Islet precursor cell (in vitro differentiated cells): Measurements from ENCODE around the gene TP73.

ENCODE experiments used
- DNase-seq: peaks from one replicate; pipeline ENCODE4 v3.0.0-alpha.2; 2018

TP73 gene

DNA sequence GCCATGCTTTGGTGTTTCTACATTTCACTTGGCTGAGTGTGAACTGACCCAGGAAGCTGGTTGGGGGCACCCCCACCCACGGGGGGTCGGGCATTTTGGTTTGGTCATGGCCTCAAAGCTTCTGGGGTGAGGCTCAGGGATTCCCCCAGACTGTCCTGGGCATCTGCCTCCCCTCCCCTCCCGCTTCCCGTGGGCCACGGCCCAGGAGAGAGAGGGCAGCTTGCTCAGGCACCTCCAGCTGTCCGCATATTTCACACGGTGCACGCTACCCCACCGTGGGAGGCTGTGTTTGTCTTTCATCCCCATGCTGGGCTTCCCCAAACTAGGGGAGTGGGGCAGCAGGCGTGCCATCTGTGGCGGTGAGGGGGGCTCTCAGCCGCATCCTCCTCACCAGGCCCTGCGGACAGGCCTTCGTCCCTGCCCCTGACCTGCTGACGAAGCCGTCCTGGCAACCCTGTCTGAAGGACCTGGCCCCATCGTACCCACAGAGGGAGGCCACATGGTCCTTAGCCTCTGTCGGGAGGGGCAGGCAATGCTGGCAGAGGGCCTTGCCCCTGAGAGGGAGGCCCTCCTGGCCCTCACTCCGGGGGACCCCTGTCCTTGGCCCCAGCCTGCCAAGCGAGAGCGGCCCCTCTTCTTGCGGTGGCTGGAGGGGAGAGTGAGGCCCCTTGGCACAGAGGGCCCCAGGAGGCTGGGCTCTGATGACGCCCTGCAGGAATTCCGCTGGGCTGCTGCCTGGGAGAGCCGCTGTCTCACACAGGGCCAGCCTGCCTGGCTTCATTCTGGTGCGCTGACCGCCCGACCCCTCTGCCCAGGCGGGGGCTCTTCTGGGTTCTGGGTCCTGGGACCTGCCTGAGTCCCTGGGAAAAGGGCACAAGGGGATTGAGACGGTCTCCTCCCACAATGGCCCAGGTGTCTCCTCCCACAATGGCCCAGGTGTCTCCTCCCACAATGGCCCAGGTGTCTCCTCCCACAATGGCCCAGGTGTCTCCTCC is 22.1 kb downstream of the TP73 start:
- DNase-seq = peak; percentile 81

DNA sequence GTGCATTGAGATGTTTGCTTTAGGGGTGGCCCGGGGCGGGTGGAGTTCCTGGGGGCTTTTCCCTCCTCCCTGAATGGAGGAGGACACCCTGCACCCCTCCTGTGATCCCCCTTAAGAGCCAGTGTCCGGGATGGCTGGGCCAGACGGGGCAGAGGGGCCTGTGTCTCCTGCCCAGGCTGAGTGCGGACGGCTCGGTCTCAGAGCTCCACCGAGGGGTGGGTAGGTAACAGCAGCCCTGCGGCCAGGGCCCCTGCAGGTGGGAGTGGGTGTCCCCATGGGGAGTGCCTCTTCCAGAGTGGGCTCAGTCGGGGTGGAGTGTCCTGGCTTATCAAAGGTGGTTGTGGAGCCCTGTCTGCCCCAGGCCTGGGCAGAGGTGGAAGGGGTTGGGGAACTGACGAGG is 23.1 kb downstream of the TP73 start:
- no peak for DNase-seq

DNA sequence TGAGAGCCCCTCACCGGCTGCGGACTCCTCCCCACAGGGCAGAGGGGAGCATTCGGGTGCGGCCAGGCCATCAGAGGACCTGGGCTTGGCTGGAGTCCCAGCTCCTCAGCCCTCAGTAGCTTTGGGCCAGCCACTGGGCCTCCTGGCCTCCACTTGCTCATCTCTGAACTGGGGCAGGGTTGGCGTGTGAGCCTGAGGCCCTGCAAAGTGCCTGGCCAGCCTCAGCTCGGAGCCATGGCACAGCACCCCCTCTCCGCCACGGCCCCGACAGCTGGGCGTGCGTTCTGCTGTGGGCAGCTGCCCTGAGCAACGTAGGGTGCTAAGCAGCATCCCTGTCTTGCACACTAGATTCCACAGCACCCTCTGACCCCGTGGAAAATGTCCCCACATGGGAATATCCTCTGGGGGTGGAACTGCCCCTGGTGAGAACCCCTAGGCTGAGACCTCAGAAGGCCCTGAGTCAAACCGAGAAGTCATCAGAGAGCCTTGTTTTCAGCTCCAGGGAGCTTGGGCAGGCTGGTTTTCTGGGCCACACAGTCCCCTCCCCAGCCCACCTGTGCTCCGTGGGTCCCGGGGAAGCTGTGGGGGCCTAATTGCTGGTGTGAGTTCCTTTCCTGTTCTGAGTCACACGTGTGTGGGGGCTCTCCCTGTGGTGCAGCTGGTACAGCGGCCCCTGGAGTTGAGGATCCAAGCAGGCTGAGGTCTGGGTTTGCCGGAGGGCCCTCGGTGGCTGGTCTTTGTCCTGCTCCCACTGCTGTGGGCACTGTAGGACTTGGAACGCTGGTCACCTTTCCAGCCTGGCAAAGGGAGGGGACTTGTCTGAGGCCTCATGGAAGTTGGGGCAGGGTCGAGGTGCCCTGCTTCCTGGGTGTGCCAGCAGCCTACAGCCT is 24.5 kb downstream of the TP73 start:
- no peak for DNase-seq

DNA sequence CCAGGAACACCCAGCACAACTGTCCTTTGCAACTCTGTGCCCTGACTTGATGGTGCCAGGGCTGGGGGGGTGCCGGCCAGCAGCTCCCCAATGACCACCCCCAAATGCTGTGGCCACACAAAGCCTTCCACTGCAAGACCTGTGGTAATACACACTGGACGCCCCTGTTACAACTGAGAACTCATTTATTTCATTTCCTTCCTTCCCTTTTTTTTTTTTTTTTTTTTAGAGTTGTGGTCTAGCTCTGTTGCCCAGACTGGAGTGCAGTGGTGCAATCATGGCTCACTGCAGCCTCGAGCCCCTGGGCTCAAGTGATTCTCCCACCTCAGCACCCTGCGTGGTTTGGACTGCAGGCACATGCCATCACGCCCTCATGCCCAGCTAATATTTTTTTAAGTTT is 25.2 kb downstream of the TP73 start:
- DNase-seq = no peak

DNA sequence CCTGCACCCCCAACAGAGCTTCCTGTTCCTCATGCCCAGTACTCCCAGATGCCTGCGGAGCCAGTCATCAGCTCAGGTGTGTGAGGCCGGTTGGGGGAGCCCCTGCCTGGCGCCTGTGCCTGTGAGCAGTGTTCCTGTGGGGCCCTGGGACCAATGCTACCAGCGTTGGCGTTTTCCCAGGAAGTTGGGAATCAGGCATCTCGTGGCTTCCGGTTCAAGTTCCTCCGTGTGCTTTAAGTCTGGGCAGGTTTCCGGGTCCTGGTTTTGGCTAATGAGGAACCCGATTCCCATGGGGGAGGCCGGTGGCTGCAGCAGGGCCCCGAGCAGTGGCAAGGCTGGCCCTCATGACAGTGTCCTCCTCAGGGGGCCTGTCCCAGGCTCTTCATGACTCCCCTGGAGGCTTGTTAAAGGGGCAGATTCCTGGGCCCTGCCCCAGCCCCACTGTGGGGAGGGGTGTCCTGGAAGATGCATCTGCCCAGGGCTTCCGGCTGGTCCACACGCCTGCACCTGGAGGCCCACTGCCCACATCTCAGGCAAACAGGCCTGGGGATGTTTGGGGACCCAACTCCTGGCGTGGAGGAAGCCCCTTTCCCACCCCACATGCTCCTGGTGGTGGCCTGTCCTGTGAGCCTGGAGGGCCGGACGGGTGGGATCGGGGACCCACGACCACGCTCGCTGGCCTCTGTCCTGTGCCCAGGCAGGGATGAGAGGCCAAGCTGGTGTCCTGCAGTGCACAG is 26.2 kb downstream of the TP73 start:
- DNase-seq = peak; percentile 74

DNA sequence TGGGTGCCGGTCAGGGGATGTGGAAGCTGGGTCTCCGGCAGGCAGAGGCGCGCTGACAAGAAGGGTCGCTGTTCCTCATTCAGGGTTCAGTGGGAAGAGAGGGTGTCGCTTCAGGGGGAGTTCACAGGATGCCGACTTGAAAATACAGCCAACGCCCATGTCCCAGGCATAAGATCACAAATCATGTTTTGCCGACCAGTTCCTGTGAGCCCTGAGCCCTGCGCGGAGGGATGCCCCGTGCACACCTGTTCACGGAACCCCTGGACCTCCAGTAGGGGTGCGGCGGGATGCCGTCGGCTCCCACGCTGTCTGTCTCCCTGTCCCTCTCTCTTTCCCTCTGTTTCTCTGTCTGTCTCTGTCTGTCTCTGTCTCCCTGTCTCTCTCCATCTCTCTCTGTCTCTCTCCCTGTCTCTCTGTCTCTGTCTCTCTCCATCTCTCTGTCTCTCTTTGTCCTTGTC is 26.8 kb downstream of the TP73 start:
- DNase-seq = no peak

DNA sequence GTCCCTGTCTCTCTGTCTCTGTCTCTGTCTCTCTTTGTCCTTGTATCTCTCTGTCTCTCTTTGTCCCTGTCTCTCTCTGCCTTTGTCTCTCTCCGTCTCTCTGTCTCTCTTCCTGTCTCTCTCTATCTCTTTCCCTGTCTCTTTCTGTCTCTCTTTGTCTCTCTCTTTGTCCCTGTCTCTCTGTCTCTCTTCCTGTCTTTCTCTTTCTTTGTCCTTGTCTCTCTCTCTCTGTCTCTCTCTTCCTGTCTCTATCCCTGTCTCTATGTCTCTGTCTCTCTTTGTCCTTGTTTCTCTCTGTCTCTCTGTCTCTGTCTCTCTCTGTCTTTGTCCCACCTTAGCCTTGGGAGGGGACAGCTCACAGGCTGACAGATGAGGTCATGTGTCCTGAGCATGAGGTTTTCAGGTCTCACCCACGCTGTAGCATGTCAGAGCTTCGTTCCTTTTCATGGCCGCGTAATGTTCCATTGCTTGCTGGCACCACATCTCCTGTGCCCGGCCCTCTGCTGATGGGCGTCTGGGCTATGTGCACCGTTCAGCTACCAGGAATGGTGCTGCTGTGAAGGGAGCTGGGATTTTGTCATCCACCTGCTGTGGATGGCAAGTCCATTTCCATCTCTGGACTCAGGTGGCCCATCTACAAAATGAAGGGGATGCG is 27.6 kb downstream of the TP73 start:
- no peak for DNase-seq

DNA sequence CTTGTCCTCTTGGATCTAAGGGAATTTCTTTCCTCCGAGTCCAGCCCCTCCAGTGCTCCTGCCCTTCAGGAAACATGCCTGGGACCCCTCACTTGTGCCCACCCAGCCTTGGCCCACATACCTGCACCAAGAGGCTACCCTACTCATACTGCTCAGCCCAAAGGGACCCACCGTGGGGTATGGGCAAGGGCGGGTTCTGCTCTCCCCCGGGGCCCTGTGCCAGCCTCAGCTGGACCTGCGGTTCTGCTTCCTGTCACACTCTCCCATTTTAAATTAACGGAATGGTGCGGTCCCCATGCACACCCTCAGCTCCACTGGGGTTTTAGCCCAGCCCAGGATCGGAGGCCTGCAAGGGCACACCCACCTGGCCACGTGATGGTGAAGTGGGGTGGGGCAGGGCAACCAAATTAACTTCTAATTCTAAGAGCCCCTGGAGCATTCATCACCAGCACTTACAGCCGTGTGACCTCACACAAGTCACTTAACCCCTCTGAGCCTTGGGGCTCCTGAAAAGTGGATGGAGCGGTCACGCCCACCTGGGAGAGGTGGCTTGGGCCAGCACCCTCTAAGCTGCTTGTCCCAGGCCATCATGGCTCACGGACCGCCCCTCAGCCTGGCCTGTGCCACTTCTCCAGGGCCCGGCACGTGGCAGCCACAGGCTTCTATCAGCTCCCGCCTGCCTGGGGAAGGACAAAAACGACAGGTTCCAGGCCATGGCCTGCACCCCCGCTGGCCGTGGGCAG is 28.3 kb downstream of the TP73 start:
- no peak for DNase-seq

DNA sequence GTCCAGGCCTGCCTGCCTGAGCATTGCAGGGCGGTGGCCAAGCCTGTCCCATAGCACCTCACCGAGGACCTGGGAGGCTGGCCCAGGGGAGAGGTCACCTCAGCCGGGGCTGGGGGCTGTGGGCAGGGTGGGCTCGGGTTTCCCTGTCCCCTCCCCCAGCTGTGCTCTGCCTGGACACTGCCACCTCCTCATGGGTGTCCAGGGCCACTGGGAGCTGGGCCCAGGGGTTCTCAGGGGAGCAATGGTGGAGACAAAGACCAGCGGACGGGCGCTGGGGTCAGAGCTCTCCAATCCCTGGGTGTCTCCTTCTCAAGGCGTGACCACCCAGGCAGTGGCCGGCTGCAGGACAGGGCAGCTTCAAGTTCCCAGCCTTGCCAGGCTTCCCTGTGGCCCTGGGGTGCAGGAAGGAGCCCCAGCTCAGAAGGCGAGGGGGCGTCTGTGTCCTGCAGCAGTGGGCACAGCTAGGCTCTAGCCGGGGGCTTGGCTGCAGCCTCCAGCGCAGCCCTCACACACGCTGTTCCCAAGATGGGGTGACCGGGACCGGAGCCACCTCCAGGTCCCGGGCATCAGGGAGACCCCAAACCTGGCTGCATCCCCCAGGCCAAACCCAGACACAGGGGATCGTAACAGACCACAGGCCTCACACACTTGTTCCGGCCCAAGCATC is 29.0 kb downstream of the TP73 start:
- DNase-seq = no peak

DNA sequence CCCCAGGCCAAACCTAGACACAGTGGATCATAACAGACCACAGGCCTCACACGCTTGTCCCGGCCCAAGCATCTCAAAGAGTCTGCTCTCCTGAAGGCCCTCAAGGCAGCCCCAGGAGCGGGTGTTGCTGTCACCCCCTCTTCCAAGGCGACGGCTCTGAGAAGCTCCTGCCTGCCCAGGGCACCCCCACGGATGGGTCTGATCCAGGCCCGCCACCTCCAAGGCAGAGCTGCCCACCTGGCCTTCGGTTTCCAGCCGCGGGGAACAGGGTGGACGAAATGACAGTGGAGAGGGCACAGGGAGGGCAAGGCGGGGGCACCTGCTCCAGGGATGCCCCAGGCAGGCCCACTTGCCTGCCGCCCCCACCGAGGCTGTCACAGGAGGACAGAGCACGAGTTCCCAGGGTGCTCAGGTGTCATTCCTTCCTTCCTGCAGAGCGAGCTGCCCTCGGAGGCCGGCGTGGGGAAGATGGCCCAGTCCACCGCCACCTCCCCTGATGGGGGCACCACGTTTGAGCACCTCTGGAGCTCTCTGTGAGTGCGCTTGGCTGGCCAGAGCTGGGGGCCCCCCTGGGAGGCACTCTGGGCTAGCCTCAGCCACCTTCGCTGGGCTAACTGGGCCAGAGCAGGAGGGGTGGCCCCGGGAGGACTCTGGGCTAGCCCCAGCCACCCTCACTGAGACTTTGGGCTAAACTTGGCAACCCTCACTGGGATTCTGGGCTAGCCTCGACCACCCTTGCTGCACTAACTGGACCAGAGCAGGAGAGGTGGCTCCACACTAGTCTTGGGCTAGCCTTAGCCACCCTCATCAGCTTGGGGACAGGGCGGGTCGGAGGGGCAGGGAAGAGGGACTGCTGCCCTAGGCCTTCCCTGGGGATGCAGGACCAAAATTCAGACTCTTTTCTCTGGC is 29.8 kb downstream of the TP73 start:
- no peak for DNase-seq

DNA sequence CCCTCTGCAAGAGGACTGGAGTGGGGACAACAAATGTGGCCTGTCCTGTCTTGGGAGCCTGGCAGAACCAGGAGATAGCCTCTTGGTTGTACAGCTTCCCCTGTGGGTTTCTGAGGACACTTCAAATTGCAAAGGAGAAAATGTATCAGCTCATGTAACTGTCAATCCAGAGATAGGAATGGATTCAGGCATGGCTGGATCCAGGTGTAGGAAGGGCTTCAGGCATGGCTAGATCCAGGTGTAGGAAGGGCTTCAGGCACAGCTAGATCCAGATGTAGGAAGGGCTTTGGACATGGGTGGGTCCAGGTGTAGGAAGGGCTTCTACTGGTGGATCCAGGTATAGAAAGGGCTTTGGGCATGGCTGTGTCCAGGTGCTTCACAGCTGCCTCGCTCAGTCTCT is 30.9 kb downstream of the TP73 start:
- DNase-seq = no peak

DNA sequence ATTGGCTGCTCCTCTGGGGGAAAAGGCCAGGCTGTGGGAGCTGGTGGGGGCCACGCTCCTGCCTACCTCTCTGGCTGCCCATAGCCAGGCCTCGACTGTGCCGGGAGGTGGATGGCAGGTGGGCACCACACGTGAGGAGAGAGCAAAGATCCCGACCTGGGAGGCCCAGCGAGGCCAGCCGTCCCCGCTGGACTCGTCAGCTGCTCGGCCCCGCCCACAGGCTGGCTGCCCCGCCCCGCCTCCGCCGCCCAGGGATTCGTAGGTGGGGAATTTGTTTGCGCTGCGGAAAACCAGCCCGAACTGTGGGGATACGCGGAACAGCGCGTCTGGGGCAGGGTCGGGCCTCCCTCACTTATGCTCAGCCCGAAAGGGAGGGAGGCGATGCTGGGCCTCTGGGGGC is 31.7 kb downstream of the TP73 start:
- peak; percentile 85 for DNase-seq

DNA sequence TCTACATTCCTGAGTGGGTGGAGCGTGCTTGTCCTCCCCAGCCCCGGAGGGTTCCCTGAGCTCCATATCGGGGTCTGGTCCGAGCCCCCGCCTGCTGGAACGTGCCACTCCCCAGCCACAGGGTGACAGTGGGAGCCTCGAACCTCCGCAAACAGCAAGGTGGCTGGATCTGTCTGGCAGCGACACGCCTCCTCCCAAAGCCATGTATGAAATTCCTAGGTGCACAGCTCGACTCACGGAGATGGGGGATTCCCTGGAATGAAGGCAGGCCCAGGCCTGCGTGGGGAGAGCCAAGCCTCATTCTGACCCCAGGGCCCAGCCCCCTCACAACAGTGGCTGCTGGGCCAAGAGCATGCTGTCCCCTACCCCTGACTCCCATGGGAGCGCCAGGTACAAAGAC is 32.9 kb downstream of the TP73 start:
- DNase-seq = no peak

DNA sequence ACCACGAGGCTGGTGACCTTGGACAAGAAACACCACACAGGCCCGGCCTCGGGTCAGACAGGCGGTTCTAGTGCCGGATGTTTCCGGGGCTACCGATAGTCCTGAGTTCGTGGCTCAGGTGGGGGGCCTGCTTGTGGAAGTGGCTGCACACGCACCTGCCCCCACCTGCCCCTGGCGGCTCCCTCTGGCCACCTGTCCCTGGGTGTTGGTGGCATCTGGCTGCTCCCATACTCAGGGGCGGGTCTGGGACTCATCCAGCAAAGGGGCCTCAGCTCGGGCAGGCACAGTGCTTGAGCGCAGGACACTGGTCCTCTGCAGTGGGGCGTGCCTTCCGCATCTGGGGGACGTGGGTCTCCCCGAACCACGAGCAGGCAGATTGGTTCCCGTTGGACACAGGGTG is 33.6 kb downstream of the TP73 start:
- DNase-seq = no peak

DNA sequence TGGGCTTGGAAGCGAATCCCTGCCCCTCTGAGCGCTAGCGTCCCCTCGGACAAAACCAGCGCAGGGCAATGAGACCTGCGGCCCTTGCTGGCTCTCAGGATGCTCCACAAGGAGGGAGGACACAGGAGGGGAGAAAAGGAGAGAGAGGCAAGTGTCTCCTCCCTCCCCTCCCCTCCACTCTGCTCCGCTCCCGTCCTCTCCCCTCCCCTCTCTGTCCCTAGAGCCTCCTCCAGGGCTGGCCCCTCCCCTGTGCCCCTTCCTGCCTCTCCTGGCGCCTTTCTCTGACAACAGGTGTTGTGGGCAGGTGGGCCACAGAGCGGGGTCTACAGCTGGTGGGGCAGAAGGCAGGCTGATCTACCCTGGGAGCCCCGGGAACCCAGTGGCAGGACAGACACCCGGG is 35.2 kb downstream of the TP73 start:
- DNase-seq = no peak

DNA sequence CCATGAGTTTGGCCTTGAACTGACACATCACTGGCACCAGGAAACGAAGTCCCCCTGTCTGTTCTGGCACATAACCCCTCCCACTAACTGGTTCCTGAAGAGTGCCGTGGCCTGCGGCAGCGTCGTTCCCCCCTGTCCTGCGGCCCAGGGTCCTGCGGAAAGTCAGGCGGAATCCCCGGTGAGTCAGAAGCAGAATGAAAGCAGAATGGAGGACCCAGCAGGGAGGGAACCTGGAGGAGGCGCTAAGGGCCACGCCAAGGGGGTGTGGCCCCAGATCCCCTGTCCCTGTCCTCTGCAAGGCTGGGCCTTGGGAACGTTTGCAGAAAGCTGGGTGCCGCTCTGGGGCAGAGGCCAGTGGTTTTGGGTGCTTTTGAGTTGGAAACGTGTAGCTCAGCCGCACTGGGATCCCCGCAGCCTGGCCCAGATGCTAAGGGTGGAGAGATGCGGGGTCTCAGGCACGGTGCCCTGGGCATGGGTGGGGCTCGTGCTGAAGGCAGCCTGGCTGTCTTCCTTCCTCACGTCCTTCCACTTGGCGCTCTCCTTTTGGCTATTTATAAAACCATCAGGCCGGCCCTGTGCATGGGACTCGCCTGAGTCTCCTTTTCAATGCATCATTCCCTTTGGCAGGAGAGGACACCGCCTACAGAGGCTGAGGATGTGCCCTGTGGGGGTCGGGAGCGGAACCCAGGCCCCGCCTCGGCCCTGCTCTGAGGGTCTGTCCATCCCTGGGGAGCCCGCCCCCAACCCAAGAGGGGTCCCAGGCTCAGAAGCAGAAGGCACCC is 36.2 kb downstream of the TP73 start:
- DNase-seq = peak; percentile 88

DNA sequence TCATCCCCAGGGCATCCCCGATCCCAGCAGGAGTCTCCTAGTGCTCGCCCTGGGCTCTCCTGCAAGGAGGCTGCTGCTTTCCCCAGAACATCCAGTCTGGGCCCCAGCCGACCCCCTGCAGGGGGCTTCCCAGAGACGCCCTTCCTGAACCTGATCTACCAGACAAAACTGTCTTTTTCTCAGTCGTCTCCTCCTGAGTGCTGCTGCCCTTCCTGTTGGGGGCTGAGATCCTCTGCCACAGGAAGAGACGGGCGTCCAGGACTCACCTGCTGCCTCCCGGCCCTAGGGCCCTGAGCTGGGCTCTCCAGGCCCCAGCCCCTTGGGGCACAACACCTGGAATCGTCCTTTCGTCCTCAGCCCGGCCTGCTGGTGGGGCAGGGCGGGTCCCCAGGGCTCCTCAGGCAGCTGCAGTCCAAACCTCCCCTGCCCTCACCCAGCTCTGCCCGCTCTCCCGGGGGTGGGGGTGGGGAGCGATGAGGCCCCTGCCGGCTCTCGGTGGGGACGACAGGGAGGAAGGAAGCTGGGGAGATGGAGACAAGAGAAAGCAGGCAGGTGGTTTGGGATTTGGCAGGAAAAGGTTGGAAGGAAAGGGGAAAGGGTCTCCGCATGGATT is 36.9 kb downstream of the TP73 start:
- no peak for DNase-seq

DNA sequence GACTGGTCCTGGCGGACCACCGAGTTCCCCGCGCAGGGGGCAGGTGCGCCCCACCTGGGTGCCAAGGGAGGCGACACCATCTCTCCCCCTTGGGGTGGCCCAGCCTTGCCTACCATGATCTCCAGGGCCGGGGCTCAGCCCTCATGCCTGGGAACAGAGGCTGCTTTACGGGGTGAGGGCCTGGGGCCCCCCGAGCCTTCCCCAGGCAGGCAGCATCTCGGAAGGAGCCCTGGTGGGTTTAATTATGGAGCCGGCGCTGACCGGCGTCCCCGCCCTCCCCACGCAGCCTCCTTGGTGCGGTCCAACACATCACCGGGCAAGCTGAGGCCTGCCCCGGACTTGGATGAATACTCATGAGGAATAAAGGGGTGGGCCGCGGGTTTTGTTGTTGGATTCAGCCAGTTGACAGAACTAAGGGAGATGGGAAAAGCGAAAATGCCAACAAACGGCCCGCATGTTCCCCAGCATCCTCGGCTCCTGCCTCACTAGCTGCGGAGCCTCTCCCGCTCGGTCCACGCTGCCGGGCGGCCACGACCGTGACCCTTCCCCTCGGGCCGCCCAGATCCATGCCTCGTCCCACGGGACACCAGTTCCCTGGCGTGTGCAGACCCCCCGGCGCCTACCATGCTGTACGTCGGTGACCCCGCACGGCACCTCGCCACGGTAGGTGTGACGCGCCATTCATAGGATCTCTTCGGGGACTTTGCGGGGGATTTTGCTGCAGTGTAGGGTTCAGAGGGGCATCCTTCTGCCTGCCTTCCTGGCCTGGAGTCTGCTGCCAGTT is 38.2 kb downstream of the TP73 start:
- no peak for DNase-seq
